Measurements from ENCODE around the gene HSH2D. TPM values are rescaled to one million over a fixed set of nuclear protein-coding genes. Genes with fewer than 3 reads are reported as not detected.

HSH2D gene
- total and polyA plus RNA-seq, 5 donors from 2014 or later = 8.8 to 45.5 (median 13.3) TPM

DNA sequence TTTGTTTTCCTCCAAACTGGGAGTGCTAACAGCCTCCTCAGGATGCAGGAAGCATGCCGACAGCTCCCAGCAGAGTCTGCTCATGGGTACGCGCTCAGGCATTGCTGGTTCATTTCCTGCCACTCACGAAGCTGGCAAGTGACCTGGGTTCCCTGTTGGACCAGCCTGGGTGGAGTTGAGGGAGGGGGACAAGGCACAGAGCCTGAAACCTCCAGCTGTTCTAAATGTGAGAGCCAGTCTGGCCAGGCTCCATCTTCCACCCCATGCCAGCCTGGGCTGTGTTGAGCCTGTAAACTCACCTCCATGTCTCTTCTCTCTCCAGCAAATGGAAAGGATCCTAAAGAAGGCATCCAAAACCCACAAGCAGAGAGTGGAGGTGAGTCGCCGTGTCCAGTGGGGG, 46.7 kb downstream of the HSH2D start:
- ATAC-seq (ENCODE audit: low read depth in 2 of 2) (no peak), DNase-seq (no peak)
- Histone ChIP-seq H3K27me3 (ENCODE audit: control insufficient read depth, insufficient read depth, low read length) (no peaks in the 10 kb centered on the region), H3K27ac (ENCODE audit: insufficient read depth, low read length, poor library complexity, severe bottlenecking) (no peak overlapping the region), H3K9me3 (ENCODE audit: control insufficient read depth in 2 of 2, low read length in 2 of 2) (no peaks in the 10 kb centered on the region), H3K36me3 (ENCODE audit: control insufficient read depth, insufficient read depth, low read length) (peaks cover 50% of the 10 kb centered on the region), H3K4me1 (ENCODE audit: control insufficient read depth, insufficient read depth, low read length, poor library complexity, severe bottlenecking) (peaks cover 22% of the 10 kb centered on the region), H3K4me3 (ENCODE audit: low read depth, low read length) (no peak overlapping the region)
- H3K9me3 Mint-ChIP-seq = no peaks in the 10 kb centered on the region
- H3K4me3 Mint-ChIP-seq = peak overlapping the region in 1 of 4 donors; percentile 56
- peaks cover 3 to 43% (median 21%) of the 10 kb centered on the region in 4 donors for H3K4me1 Mint-ChIP-seq
- no peaks in the 10 kb centered on the region for H3K27me3 Mint-ChIP-seq
- peaks cover 25% of the 10 kb centered on the region for H3K36me3 Mint-ChIP-seq
- H3K27ac Mint-ChIP-seq = peak overlapping the region in 1 of 3 donors; percentile 26

DNA sequence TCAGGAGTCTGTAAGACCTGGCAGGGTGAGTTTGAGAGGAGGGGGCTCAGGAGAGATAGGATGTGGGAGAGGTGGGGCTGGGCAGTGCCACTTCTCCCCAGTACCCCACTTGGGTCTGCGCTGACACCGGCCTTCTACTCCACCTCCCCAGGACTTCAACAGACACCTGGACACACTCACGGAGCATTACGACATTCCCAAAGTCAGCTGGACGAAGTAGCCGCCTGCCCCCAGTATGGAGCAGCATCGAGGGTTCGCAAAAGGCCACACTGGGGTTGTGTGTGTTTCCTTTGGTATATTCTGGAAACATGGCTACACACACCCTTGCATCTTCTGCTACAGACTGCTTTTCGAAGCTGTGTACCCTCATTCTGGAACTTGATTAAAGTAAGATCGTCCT, 47.3 kb downstream of the HSH2D start:
- Histone ChIP-seq H3K27ac (ENCODE audit: insufficient read depth, low read length, poor library complexity, severe bottlenecking) (no peak overlapping the region), H3K4me3 (ENCODE audit: low read depth, low read length) (no peak overlapping the region), H3K27me3 (ENCODE audit: control insufficient read depth, insufficient read depth, low read length) (no peaks in the 10 kb centered on the region), H3K4me1 (ENCODE audit: control insufficient read depth, insufficient read depth, low read length, poor library complexity, severe bottlenecking) (peaks cover 20% of the 10 kb centered on the region), H3K36me3 (ENCODE audit: control insufficient read depth, insufficient read depth, low read length) (peaks cover 50% of the 10 kb centered on the region), H3K9me3 (ENCODE audit: control insufficient read depth in 2 of 2, low read length in 2 of 2) (no peaks in the 10 kb centered on the region)
- ATAC-seq (ENCODE audit: low read depth in 2 of 2) = no peak
- H3K4me1 Mint-ChIP-seq = peaks cover 0 to 39% (median 19%) of the 10 kb centered on the region in 4 donors
- H3K27me3 Mint-ChIP-seq = no peaks in the 10 kb centered on the region
- DNase-seq = no peak
- H3K36me3 Mint-ChIP-seq = peaks cover 22% of the 10 kb centered on the region
- H3K27ac Mint-ChIP-seq = peak overlapping the region in 1 of 3 donors; percentile 26
- H3K9me3 Mint-ChIP-seq = no peaks in the 10 kb centered on the region
- H3K4me3 Mint-ChIP-seq = peak overlapping the region in 1 of 4 donors; percentile 73

DNA sequence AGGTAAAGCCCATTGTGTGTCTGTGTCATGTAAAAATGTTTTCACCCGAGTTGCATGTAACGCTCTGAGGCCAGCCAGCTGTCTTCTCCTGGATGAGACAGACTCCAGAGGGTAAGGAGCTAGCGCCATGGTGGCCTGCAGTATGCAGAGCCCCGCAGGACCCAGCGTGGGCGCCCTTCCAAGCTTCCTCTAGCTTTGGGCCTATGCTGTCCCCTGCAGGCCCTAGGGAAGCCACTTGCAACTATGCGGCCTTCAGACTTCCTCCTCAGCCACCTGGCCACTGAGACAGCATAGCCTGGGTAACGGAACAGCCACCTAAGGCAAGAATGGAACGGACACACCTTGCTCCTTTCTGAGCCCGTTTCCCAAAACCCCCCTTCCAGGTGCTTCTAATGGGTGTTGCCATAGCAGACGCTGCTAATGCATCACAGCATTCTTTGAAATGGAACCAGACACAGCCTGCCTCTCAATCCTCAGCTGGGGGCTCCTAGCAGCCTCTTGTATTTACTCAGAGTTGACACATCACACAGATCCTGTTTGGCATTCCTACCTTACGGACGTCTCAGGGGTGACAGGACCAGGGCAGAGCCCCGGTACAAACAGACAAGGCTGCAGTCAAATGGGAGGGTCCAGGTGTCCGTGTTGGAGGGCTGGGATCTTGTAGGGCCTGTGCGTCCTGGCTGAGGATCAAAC, 47.9 kb downstream of the HSH2D start:
- DNase-seq (no peak), ATAC-seq (ENCODE audit: low read depth in 2 of 2) (no peak)
- H3K4me1 Mint-ChIP-seq = peaks cover 0 to 34% (median 17%) of the 10 kb centered on the region in 4 donors
- H3K4me3 Mint-ChIP-seq = peak overlapping the region in 1 of 4 donors; percentile 73
- Histone ChIP-seq H3K4me3 (ENCODE audit: low read depth, low read length) (no peak overlapping the region), H3K27me3 (ENCODE audit: control insufficient read depth, insufficient read depth, low read length) (no peaks in the 10 kb centered on the region), H3K27ac (ENCODE audit: insufficient read depth, low read length, poor library complexity, severe bottlenecking) (no peak overlapping the region), H3K9me3 (ENCODE audit: control insufficient read depth in 2 of 2, low read length in 2 of 2) (no peaks in the 10 kb centered on the region), H3K4me1 (ENCODE audit: control insufficient read depth, insufficient read depth, low read length, poor library complexity, severe bottlenecking) (peaks cover 14% of the 10 kb centered on the region), H3K36me3 (ENCODE audit: control insufficient read depth, insufficient read depth, low read length) (peaks cover 50% of the 10 kb centered on the region)
- peaks cover 22% of the 10 kb centered on the region for H3K36me3 Mint-ChIP-seq
- no peak overlapping the region for H3K27ac Mint-ChIP-seq
- no peaks in the 10 kb centered on the region for H3K9me3 Mint-ChIP-seq
- no peaks in the 10 kb centered on the region for H3K27me3 Mint-ChIP-seq

DNA sequence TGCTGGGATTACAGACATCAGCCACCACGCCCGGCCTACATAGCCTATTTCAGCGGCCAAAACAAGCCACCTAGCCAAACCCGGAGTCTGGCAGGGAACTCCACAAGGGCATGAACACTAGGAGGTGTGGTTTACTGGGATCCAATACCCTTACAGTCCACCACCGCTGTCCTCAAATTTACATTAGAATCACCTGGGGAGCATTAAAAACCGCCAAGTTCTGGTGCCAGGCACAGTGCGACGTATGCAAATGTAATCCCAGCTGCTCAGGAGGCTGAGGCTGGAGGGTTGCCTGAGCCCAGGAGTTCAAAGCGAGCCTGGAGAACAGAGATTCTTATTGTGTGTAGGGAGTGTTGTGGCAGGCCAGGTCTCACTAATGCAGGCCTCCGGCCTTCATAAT, 50.0 kb downstream of the HSH2D start:
- H3K27ac ChIP-seq (ENCODE audit: insufficient read depth, low read length, poor library complexity, severe bottlenecking) = no peak overlapping the region
- H3K4me1 Mint-ChIP-seq = peaks cover 6 to 29% (median 11%) of the 10 kb centered on the region in 4 donors
- peak overlapping the region in 1 of 3 donors; percentile 48 for H3K27ac Mint-ChIP-seq

GRCh38 chr19:16197188-16197621, 53.7 kb downstream of the HSH2D start:
- H3K36me3 Mint-ChIP-seq = peaks cover 12% of the 10 kb centered on the region
- Histone ChIP-seq H3K27me3 (ENCODE audit: control insufficient read depth, insufficient read depth, low read length) (no peaks in the 10 kb centered on the region), H3K4me1 (ENCODE audit: control insufficient read depth, insufficient read depth, low read length, poor library complexity, severe bottlenecking) (peaks cover 30% of the 10 kb centered on the region), H3K36me3 (ENCODE audit: control insufficient read depth, insufficient read depth, low read length) (peaks cover 21% of the 10 kb centered on the region), H3K4me3 (ENCODE audit: low read depth, low read length) (peak overlapping the region; percentile 80), H3K9me3 (ENCODE audit: control insufficient read depth in 2 of 2, low read length in 2 of 2) (no peaks in the 10 kb centered on the region), H3K27ac (ENCODE audit: insufficient read depth, low read length, poor library complexity, severe bottlenecking) (peak overlapping the region; percentile 90)
- H3K27me3 Mint-ChIP-seq = no peaks in the 10 kb centered on the region
- peaks cover 11 to 41% (median 20%) of the 10 kb centered on the region in 4 donors for H3K4me1 Mint-ChIP-seq
- ATAC-seq (ENCODE audit: low read depth in 2 of 2) = no peak
- peaks cover 0 to 2% (median 0%) of the 10 kb centered on the region in 7 donors for H3K9me3 Mint-ChIP-seq
- H3K27ac Mint-ChIP-seq = peak overlapping the region; percentile 94 to 99 (median 98)
- H3K4me3 Mint-ChIP-seq = peak overlapping the region; percentile 90 to 93 (median 92)
- no peak for DNase-seq

More for the DNA sequence above, 50.0 kb downstream of the HSH2D start:
- Histone ChIP-seq H3K27me3 (ENCODE audit: control insufficient read depth, insufficient read depth, low read length) (no peaks in the 10 kb centered on the region), H3K9me3 (ENCODE audit: control insufficient read depth in 2 of 2, low read length in 2 of 2) (no peaks in the 10 kb centered on the region), H3K36me3 (ENCODE audit: control insufficient read depth, insufficient read depth, low read length) (peaks cover 44% of the 10 kb centered on the region), H3K4me1 (ENCODE audit: control insufficient read depth, insufficient read depth, low read length, poor library complexity, severe bottlenecking) (peaks cover 16% of the 10 kb centered on the region), H3K4me3 (ENCODE audit: low read depth, low read length) (no peak overlapping the region)
- DNase-seq (no peak), ATAC-seq (ENCODE audit: low read depth in 2 of 2) (no peak)
- Mint-ChIP-seq H3K4me3 (no peak overlapping the region), H3K36me3 (peaks cover 15% of the 10 kb centered on the region), H3K9me3 (no peaks in the 10 kb centered on the region), H3K27me3 (no peaks in the 10 kb centered on the region)

DNA sequence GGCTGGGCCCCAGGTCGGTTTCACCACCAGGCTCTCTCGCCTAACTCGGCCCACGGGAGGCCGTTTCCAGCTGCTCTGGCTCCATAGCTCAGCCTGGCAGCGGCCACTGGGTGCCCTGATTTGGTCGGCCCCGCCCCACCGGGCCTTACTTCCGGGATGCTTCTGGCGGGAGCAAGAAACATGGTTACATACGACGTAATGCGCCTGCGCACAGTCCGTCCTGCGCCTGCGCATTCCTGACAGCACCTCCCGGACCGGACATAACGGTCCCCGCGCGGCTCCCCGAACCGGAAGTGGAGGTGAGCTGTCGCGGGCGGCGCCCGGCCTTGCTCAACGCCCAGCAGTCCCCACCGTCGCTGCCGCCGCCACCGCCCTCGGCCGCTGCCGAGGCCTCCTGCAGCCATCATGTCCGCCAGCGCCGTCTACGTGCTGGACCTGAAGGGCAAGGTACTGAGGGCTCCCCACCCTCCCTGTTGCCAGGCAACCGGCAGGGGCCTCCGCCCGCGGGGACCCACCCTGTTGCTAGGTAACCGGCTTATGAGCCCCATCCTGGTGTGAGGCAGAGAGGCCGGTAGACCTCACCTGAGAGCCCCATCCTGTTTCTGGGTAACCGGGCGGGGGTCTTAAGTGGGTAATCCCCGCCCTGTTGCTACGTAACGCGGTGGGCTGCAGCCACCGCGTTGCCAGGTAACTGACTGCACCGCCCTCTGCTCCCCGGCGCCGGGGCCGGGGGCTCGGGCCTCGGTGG, 54.3 kb downstream of the HSH2D start, which contains the start of gene AP1M1:
TSS of gene AP1M1 (plus strand) at position 290 of the 748 bp plus-strand sequence. CDS start at position 406, 116 bp downstream.
- Mint-ChIP-seq H3K27me3 (no peaks in the 10 kb centered on the region), H3K36me3 (peaks cover 18% of the 10 kb centered on the region), H3K4me3 (peak within 1 kb of the TSS; percentile 90 to 93 (median 92)), H3K9me3 (peaks cover 0 to 2% (median 0%) of the 10 kb centered on the region in 7 donors), H3K27ac (peak within 1 kb of the TSS; percentile 94 to 99 (median 98)), H3K4me1 (peaks cover 11 to 47% (median 24%) of the 10 kb centered on the region in 4 donors)
- H3K4me3 ChIP-seq (ENCODE audit: low read depth, low read length) = peak within 1 kb of the TSS; percentile 85
- peaks cover 30% of the 10 kb centered on the region for H3K4me1 ChIP-seq (ENCODE audit: control insufficient read depth, insufficient read depth, low read length, poor library complexity, severe bottlenecking)
- no peaks in the 10 kb centered on the region for H3K9me3 ChIP-seq (ENCODE audit: control insufficient read depth in 2 of 2, low read length in 2 of 2)
- H3K27me3 ChIP-seq (ENCODE audit: control insufficient read depth, insufficient read depth, low read length) = no peaks in the 10 kb centered on the region
- DNase-seq (peak; percentile 98 to 99 (median 99)), ATAC-seq (ENCODE audit: low read depth in 2 of 2) (peak; percentile 83 to 85)
- H3K27ac ChIP-seq (ENCODE audit: insufficient read depth, low read length, poor library complexity, severe bottlenecking) = peak within 1 kb of the TSS; percentile 90
- H3K36me3 ChIP-seq (ENCODE audit: control insufficient read depth, insufficient read depth, low read length) = peaks cover 24% of the 10 kb centered on the region

- Mint-ChIP-seq H3K36me3 (peaks cover 19% of the 10 kb centered on the region), H3K27me3 (no peaks in the 10 kb centered on the region), H3K4me1 (peaks cover 11 to 48% (median 25%) of the 10 kb centered on the region in 4 donors), H3K9me3 (peaks cover 0 to 2% (median 0%) of the 10 kb centered on the region in 7 donors), H3K4me3 (peak overlapping the region; percentile 86 to 92 (median 89)), H3K27ac (peak overlapping the region; percentile 52 to 85 (median 71))
- Histone ChIP-seq H3K36me3 (ENCODE audit: control insufficient read depth, insufficient read depth, low read length) (peaks cover 27% of the 10 kb centered on the region), H3K27me3 (ENCODE audit: control insufficient read depth, insufficient read depth, low read length) (no peaks in the 10 kb centered on the region), H3K27ac (ENCODE audit: insufficient read depth, low read length, poor library complexity, severe bottlenecking) (peak overlapping the region; percentile 90), H3K4me1 (ENCODE audit: control insufficient read depth, insufficient read depth, low read length, poor library complexity, severe bottlenecking) (peaks cover 30% of the 10 kb centered on the region), H3K9me3 (ENCODE audit: control insufficient read depth in 2 of 2, low read length in 2 of 2) (no peaks in the 10 kb centered on the region), H3K4me3 (ENCODE audit: low read depth, low read length) (peak overlapping the region; percentile 85)
- ATAC-seq (ENCODE audit: low read depth in 2 of 2) (no peak), DNase-seq (no peak)
Observed at GRCh38 chr19:16198370-16198651, 54.8 kb downstream of the HSH2D start.

All from CD4-positive, CD25-positive, alpha-beta regulatory T cell (primary cell).